Progenitor cell of endocrine pancreas (in vitro differentiated cells): Measurements from ENCODE around the gene PDXK. TPM values are rescaled to one million over a fixed set of nuclear protein-coding genes. Genes with fewer than 3 reads are reported as not detected.

Experiments
- DNase-seq: peaks from one replicate; pipeline ENCODE4 v3.0.0; 2021; ENCODE audit warnings: low spot score; ENCODE audit not compliant: unreplicated experiment
- H3K27ac Mint-ChIP-seq: 2 replicates; pipeline ENCODE4 v1.8.0; 2021; ENCODE audit warnings: mild to moderate bottlenecking, moderate library complexity, mixed read lengths
- H3K27me3 Mint-ChIP-seq: 2 replicates; pipeline ENCODE4 v1.8.0; 2021; ENCODE audit warnings: mixed read lengths
- H3K36me3 Mint-ChIP-seq: 2 replicates; pipeline ENCODE4 v1.8.0; 2022; ENCODE audit warnings: mixed read lengths; ENCODE audit not compliant: insufficient read depth
- H3K4me1 Mint-ChIP-seq: 2 replicates; pipeline ENCODE4 v1.8.0; 2021; ENCODE audit warnings: low read depth, mixed read lengths
- H3K4me3 Mint-ChIP-seq: 2 replicates; pipeline ENCODE4 v1.8.0; 2021; ENCODE audit warnings: low read depth, mild to moderate bottlenecking, moderate library complexity, mixed read lengths
- H3K9me3 Mint-ChIP-seq: 2 replicates; pipeline ENCODE4 v1.8.0; 2021; ENCODE audit warnings: low read depth, mixed read lengths
- total RNA-seq: library from RNA; stranded (reverse); gene quantifications from 2 replicates; pipeline ENCODE4 v1.2.1, GENCODE V29; 2021
- TF ChIP-seq, protein P1 (sequence below): fragments of 200-600 bp; sonication (generic); IDR thresholded peaks from one replicate; pipeline ENCODE4 v1.5.0; 2021; ENCODE audit warnings: antibody characterized with exemption, mild to moderate bottlenecking; ENCODE audit not compliant: unreplicated experiment

The PDXK gene
- total RNA-seq, 1 donor from 2014 or later: 57.6 TPM

DNA sequence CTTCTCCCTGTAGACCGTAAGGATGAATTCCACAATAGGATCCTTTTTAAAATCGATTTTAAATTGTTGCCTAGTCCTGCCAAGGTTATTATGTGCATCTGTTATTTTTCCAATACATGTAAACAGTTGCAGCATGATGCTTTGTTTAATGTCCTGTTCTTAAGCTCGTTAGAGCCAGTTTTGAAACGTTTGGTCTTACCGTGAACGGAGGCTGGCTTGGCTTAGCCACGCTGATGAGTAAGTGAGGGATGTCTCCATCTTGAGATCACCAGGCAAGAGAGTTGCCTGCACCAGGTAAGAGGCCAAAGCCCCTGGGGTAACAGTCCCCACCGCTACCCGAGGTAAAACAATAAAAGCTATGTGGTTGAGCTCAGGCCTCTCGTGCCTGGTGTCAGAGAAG is 39.9 kb downstream of the PDXK start:
- no peak for DNase-seq

DNA sequence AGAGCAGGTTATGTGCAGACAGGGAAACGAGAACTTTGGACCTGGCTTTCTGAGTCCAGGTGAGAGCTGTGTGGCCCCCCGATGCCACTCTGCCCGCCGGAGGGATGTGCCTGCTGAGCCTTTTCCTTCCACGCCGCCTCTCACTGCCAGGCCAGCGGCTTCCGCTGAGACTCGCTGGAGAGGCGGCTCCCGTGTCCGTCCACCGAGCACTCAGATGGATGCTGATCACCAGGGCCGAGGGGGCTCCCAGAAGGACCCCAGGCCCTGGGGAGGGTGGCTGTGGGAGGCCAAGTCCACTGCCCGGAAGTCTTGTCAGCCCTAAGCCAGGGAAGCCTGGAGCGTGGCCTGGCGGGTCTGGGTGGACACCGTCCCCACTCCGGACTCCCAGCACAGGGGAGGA is 40.7 kb downstream of the PDXK start:
- Mint-ChIP-seq H3K36me3 (peaks cover 7% of the 10 kb centered on the region), H3K4me3 (no peak overlapping the region), H3K4me1 (no peaks in the 10 kb centered on the region), H3K27ac (no peak overlapping the region), H3K27me3 (no peaks in the 10 kb centered on the region), H3K9me3 (no peaks in the 10 kb centered on the region)
- TF ChIP-seq, protein P1, sequence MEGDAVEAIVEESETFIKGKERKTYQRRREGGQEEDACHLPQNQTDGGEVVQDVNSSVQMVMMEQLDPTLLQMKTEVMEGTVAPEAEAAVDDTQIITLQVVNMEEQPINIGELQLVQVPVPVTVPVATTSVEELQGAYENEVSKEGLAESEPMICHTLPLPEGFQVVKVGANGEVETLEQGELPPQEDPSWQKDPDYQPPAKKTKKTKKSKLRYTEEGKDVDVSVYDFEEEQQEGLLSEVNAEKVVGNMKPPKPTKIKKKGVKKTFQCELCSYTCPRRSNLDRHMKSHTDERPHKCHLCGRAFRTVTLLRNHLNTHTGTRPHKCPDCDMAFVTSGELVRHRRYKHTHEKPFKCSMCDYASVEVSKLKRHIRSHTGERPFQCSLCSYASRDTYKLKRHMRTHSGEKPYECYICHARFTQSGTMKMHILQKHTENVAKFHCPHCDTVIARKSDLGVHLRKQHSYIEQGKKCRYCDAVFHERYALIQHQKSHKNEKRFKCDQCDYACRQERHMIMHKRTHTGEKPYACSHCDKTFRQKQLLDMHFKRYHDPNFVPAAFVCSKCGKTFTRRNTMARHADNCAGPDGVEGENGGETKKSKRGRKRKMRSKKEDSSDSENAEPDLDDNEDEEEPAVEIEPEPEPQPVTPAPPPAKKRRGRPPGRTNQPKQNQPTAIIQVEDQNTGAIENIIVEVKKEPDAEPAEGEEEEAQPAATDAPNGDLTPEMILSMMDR: no peak
- DNase-seq: no peak

More for the DNA sequence above, 39.9 kb downstream of the PDXK start:
- Mint-ChIP-seq H3K4me3 (no peak overlapping the region), H3K27ac (no peak overlapping the region), H3K4me1 (no peaks in the 10 kb centered on the region), H3K27me3 (no peaks in the 10 kb centered on the region), H3K9me3 (no peaks in the 10 kb centered on the region), H3K36me3 (peaks cover 12% of the 10 kb centered on the region)
- TF ChIP-seq, protein P1: no peak

DNA sequence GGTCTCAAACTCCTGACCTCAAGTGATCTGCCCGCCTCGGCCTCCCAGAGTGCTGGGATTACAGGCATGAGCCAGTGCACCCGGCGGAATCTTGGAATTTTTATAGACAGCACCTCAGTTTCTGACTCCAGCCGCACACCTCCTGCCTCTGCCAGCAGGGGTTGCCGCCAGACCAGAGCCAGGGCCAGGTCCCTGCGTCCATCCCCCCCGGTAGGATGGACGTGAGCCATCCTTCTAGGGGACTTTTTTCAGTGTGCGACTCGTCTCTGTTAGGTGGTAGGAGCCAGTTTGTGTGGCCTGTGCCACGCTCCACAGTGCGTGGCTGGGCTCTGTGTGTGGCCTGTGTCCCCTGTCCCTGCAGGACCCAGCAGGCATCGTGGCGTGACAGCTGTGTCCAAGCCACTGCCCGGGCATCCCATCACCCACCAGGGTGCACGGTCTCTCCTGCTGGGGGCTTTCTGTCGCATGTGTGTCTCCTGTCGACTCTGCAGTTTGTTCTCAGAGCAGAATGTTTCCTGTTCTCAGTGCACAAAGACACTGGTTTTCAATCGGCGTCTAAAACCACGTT is 41.5 kb downstream of the PDXK start:
- DNase-seq: no peak
- no peaks in the 10 kb centered on the region for H3K9me3 Mint-ChIP-seq
- H3K4me1 Mint-ChIP-seq: no peaks in the 10 kb centered on the region
- H3K27me3 Mint-ChIP-seq: no peaks in the 10 kb centered on the region
- no peak overlapping the region for H3K27ac Mint-ChIP-seq
- no peak overlapping the region for H3K4me3 Mint-ChIP-seq
- H3K36me3 Mint-ChIP-seq: peaks cover 7% of the 10 kb centered on the region
- TF ChIP-seq, protein P1: no peak

DNA sequence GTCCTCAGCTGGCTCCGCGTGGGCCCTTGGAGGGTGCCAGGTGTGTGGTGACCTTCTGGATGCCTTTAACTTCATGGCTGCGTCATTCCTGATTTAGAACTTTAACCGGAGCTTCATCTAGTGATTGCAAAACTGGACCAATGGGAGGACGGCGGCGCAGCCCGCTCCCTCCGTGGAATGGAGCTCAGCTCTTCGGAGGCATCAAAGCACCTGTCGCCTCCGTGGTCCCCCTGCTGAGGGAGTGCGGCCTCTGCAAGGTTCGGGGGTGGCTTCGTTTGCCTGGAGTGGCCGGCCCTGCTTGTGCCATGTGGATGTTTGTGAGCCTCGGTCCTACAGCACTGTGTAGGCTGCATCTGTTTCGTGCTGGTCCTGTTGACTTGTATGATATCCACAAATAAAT is 43.0 kb downstream of the PDXK start:
- no peak for DNase-seq
- peaks cover 3% of the 10 kb centered on the region for H3K36me3 Mint-ChIP-seq
- H3K4me1 Mint-ChIP-seq: no peaks in the 10 kb centered on the region
- no peak overlapping the region for H3K4me3 Mint-ChIP-seq
- H3K9me3 Mint-ChIP-seq: no peaks in the 10 kb centered on the region
- no peak overlapping the region for H3K27ac Mint-ChIP-seq
- TF ChIP-seq, protein P1: no peak
- no peaks in the 10 kb centered on the region for H3K27me3 Mint-ChIP-seq

DNA sequence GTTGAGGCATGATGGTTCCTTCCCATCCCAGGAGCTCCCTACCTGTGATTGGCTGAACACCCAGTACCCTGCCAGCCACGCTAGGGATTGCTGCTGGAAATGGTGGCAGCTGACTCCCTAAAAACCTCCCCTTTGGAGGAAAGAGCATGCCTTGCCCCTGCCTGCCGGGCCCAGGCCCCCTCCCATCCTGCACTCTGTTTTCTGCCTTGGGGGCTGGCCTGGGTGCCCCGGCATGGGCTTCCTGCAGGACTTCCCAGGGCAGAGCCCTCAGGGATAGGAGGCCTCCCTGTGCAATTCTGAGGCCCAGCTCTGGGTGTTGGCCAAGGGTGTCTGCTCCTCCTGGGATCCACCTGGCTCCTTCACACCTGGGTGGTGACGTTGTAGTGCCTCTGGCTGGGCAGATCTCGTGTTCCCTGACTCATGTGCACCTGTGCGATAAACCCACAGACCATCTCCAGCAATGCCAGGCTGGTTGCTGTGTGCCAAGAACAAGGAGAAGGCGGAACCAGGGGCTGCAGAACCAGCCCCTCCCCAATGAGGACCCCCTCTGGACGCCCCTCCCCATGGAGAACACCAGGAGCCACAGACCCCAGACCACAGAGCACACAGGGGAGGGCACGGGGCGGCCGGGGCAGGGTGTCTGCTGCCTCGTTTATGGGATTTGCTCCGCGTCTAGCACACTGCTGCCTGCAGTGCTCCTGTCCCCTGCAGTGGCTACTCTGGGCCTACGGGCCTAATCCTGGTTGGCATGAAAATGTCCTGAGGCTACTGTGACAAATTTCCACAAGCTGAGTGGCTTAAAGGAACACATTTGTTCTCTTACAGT is 43.6 kb downstream of the PDXK start:
- H3K27me3 Mint-ChIP-seq: no peaks in the 10 kb centered on the region
- TF ChIP-seq, protein P1: no peak
- H3K9me3 Mint-ChIP-seq: no peaks in the 10 kb centered on the region
- DNase-seq: no peak
- peaks cover 4% of the 10 kb centered on the region for H3K4me1 Mint-ChIP-seq
- H3K4me3 Mint-ChIP-seq: no peak overlapping the region
- H3K27ac Mint-ChIP-seq: no peak overlapping the region
- peaks cover 3% of the 10 kb centered on the region for H3K36me3 Mint-ChIP-seq
